Activated naive CD4-positive, alpha-beta T cell treated with anti-CD3 and anti-CD28 coated beads, Interleukin-2, amount 10 ng/mL, durations not matched to agents 5 hours and 36 hours (primary cell): Measurements from ENCODE around the gene SCG3. TPM values are rescaled to one million over a fixed set of nuclear protein-coding genes. Genes with fewer than 3 reads are reported as not detected.

Experiments
- total RNA-seq, 2 experiments: library from RNA; stranded (reverse); gene quantifications; one replicate each; pipeline ENCODE4 v1.2.3, GENCODE V29; 2021

SCG3 gene
- not detected for total RNA-seq

DNA sequence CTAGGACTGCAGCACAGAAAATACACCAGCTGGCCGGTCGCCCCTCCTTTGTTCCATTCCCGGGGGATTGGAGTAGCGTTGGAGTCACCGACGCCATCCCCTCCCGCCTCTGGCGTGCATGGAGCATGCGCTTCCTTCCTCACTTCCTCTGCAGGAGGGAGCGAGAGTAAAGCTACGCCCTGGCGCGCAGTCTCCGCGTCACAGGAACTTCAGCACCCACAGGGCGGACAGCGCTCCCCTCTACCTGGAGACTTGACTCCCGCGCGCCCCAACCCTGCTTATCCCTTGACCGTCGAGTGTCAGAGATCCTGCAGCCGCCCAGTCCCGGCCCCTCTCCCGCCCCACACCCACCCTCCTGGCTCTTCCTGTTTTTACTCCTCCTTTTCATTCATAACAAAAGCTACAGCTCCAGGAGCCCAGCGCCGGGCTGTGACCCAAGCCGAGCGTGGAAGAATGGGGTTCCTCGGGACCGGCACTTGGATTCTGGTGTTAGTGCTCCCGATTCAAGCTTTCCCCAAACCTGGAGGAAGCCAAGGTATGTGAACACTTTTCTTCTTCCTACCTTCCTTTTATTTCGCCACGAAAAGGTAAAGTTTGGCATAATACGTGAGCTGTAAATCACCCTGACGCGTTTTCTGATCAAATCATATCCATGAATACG is at the start of gene SCG3:
SCG3 (plus strand) TSS at position 201 of the 661 bp plus-strand sequence; CDS start at position 454, 253 bp downstream.

GRCh38 chr15:51737522-51738305 is 56.4 kb downstream of the SCG3 start, which contains the start of gene LYSMD2:
LYSMD2 (minus strand) TSS chr15:51737655; CDS start chr15:51737622, 33 bp downstream.

DNA sequence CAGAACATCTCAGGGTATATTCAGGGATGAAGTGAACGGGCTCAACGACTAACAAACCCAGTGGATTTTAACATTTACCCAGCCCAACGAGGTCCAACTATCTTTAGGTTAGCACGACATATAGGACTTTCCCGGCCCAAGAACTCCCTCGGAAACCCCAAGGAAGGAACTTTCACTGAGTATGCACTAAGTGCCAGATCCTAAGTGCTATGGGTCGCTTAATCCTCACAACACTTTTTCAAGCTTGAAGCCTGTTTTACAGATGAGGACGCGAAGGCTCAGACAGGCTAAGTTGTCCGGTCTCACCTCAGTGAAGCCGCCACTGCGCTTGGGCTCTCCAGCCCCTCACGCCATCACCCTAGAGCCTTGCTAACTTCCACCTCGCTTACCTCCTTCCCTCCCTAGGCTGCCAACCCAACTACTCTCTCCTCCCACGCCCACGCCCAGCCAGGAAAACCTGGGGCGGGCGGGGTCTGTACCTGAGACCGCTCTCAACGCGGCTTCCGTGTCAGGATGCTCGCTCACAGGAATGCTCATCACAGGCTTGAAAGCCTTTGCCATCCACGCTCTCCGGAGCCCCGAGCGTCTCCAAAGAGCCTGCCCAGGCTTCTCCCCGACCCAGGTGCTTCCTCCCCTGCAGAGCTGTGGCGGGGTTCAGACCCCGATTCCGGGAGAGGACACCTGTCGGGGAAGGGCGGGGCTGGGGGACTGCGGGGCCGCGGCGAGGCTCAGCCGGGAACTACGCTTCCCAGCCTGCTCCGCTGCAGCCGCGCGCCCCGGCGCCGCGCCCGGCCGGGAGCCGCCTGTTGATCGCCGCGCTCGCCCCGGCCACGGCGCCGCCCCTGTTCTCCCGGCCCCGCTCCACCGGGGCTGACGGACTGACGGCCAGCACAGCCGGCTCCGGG is 69.7 kb downstream of the SCG3 start, which contains the start of gene TMOD2:
TMOD2 (plus strand) TSS at position 806 of the 905 bp plus-strand sequence. CDS start 14,845 bp downstream, outside the sequence.

Other genes with a start within 250 kb of the SCG3 start
- gene DMXL2, start 58.7 kb upstream of the SCG3 start, total RNA-seq: 1 to 10 TPM; 4.6 to 7.9 TPM
- gene LYSMD2, start 56.2 kb downstream of the SCG3 start, total RNA-seq: 10 to 100 TPM; 14.9 to 15.3 TPM
- 1 to 10 TPM; 7.3 to 9.5 TPM for gene TMOD2, start 70.1 kb downstream of the SCG3 start, total RNA-seq
- gene TMOD3, start 148.2 kb downstream of the SCG3 start, total RNA-seq: 10 to 100 TPM; 62.5 to 64.9 TPM